NAMALWA (cell line): ENCODE results near the gene MRPS10.
A peak's percentile ranks its signal among the peaks of the same experiment; 100 is the strongest.
"Not testable (repeated sequence)": the region's sequence is repeated elsewhere in the genome, so short reads cannot be mapped to it uniquely, and the experiment has no call there.

Experiments
- DNase-seq: peaks from one replicate; pipeline ENCODE4 v3.0.0-alpha.2; 2015; ENCODE audit warnings: low spot score

Gene MRPS10

DNA sequence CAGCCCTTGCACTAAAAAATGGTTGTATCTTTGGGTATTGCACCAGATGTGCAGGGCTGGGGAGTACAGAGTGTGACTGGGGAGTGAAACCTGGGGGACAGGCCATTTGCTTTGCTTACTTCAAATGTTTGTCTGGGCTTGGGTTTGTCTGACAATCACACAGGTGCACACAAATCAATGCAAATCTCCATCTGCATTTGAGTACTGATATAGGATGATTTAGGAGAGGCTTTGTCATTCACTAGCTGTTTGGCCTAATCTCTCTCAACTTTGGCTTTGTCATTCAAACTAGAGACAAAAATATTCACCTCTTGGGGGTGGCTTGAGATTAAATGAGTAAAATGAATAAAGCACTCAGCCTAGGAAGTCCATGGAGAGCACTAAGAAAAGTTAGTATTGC is 40.7 kb downstream of the MRPS10 start:
- no peak for DNase-seq

- no peak for DNase-seq
Observed at GRCh38 chr6:42175860-42176259, 41.8 kb downstream of the MRPS10 start.

DNA sequence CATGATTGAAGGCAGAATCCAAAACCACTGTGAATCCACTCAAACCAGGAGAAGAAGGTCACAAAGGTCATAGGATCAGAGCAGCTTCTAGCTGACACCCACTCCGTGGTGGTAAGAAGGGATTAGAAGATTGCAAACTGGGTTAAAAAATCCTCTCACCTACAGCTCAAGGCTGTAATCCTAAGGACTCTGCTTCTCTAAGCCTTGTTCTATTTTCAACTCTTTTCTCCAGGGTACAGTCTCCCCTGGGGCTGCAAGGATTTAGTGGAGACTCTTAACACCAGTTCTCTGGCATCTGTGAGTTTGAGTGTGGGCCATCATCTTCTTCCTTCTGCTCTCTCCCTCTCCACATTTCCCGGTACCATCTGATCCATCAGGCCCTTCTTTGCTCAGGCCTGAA is 44.6 kb downstream of the MRPS10 start, which contains the start of gene GUCA1A:
Gene GUCA1A, plus strand, starts transcription at position 264 of the 400 bp plus-strand sequence. CDS start 250 bp downstream, outside the sequence.
- no peak for DNase-seq

GRCh38 chr6:42171813-42172581 is 45.7 kb downstream of the MRPS10 start:
- no peak for DNase-seq

GRCh38 chr6:42169780-42170179 is 47.9 kb downstream of the MRPS10 start:
- not testable (repeated sequence) for DNase-seq

GRCh38 chr6:42168650-42169049 is 49.0 kb downstream of the MRPS10 start:
- no peak for DNase-seq

GRCh38 chr6:42166444-42167141 is 51.1 kb downstream of the MRPS10 start:
- peak; percentile 92 for DNase-seq

DNA sequence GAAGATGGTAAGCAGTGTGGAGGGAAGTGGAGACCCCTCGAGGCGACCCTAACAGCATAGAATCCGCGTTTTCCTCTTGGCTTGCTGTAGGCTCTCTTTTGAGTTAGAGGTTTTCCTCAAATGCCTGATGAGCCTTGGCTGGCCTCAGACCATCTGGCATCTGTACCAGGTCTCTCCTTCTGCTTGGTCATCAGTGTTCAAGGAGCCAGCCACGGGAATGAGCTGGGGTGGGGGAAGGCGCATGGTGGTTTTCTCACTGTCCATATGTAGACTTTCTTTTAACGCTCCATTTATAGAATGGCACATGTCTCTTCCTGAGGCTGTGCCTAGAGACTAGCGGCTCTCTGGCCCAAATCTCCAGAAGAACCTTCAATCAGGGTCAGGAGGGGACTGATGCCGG is 52.6 kb downstream of the MRPS10 start:
- DNase-seq: no peak

- DNase-seq: no peak
Observed at GRCh38 chr6:42163981-42164380, 53.7 kb downstream of the MRPS10 start.

- DNase-seq: no peak
Observed at GRCh38 chr6:42162812-42163211, 54.8 kb downstream of the MRPS10 start.

DNA sequence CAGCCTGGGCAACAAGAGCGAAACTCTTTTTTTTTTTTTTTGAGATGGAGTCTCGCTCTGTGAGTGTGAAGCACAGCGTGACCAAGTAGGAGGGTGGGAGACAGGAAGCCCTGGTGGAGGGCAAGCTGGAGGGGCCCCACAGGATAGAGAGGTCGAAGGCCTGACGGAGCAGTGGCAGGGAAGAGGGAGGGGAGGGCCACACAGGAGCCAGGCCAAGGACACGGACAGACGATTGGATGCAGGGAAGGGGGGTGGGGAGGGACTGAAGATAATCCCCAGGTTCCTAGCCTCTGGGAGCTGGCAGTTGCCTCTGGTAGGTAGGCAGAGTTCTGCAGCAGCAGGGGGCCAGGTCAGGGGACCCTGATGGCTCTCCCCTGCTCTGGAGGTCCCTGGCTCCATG is 55.3 kb downstream of the MRPS10 start:
- DNase-seq: no peak

GRCh38 chr6:42159431-42160024 is 58.1 kb downstream of the MRPS10 start:
- no peak for DNase-seq

GRCh38 chr6:42158631-42159030 is 59.0 kb downstream of the MRPS10 start:
- no peak for DNase-seq

DNA sequence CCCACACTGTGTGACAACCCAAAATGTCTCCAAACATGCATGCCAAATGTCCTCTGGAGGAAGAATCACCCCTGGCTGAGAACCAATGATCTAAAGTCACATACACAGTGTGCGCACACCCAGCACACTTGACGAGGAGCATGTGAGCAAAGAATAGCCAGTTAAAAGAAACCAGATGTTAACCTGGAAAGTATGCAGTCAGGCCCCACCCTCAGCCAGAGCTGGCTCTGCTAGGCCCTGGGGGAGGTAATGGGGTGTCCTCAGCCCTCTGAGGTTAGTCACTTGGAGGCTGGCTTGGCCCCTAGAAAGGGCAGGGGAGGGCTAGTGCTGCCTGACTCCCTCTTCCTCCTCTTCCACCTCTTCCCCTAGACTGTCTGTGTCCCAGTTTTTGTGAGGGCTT is 59.6 kb downstream of the MRPS10 start:
- no peak for DNase-seq
